Right atrium auricular region (tissue), 2 donors: Measurements from ENCODE around the gene PTN. TPM values are rescaled to one million over a fixed set of nuclear protein-coding genes. Genes with fewer than 3 reads are reported as not detected.

Experiments
- DNase-seq: peaks from one replicate; pipeline ENCODE4 v3.0.0-alpha.2; 2019; ENCODE audit warnings: low spot score
- H3K27ac ChIP-seq, 2 donors: fragments of 200-600 bp; sonication (generic); 1 replicate in 1 of 2; 2 replicates in 1 of 2; pipeline ENCODE4 v1.5.1; 2016 to 2019
- H3K27me3 ChIP-seq, 2 donors: fragments of 200-600 bp; sonication (generic); one replicate each; pipeline versions ENCODE4 v1.5.1 to v1.6.0; 2017 to 2019
- H3K36me3 ChIP-seq: fragments of 200-600 bp; sonication (generic); one replicate; pipeline ENCODE4 v1.5.1; 2016
- H3K4me1 ChIP-seq, 2 donors: fragments of 200-600 bp; sonication (generic); one replicate each; pipeline versions ENCODE4 v1.5.1 to v1.6.0; 2017 to 2019
- H3K4me3 ChIP-seq, 2 donors: fragments of 200-600 bp; sonication (generic); 1 replicate in 1 of 2; 2 replicates in 1 of 2; pipeline ENCODE4 v1.5.1; 2017 to 2019; ENCODE audit warnings: mild to moderate bottlenecking in 1 of 2, moderate library complexity in 1 of 2
- H3K9me3 ChIP-seq, 2 donors: fragments of 200-600 bp; sonication (generic); one replicate each; pipeline ENCODE4 v1.5.1; 2019
- total RNA-seq, 2 donors: library from RNA; depleted of rRNA; stranded (reverse); fragments of >200 nt; gene quantifications; one replicate each; pipeline ENCODE4 v1.1.0, GENCODE V29; 2016
- TF ChIP-seq, protein P1 (sequence below), 2 donors: fragments of 200-600 bp; sonication (generic); IDR thresholded peaks; one replicate each; pipeline ENCODE4 v1.5.1; 2019; ENCODE audit warnings: antibody characterized with exemption in 2 of 2

PTN gene
- total RNA-seq, 2 donors from 2014 or later, result 8.6 to 26.2 TPM

DNA sequence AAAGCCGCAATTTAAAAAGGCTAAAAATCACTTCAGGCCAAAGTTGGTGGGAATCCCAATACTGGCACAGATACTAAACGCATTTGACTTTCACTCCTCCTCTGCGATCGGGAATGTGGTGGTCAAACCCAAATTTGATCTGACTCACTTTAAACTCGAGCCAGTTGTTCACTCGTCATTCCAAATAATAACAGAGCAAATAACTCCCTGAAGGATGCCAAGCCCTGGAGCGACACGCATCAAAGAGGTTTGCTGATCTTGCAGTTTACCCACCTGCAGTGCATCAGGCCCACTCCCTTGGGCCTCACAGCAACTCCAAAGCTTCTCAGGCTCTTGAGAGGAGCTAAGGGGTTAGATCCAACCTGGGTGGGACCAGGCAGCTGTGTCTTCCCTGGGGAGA lies 12.2 kb downstream of the PTN start:
- DNase-seq, result no peak
- Histone ChIP-seq H3K36me3 (no peaks in the 10 kb centered on the region), H3K9me3 (no peaks in the 10 kb centered on the region), H3K4me1 (no peaks in the 10 kb centered on the region), H3K4me3 (no peak overlapping the region), H3K27me3 (no peaks in the 10 kb centered on the region), H3K27ac (no peak overlapping the region)
- TF ChIP-seq, protein P1, sequence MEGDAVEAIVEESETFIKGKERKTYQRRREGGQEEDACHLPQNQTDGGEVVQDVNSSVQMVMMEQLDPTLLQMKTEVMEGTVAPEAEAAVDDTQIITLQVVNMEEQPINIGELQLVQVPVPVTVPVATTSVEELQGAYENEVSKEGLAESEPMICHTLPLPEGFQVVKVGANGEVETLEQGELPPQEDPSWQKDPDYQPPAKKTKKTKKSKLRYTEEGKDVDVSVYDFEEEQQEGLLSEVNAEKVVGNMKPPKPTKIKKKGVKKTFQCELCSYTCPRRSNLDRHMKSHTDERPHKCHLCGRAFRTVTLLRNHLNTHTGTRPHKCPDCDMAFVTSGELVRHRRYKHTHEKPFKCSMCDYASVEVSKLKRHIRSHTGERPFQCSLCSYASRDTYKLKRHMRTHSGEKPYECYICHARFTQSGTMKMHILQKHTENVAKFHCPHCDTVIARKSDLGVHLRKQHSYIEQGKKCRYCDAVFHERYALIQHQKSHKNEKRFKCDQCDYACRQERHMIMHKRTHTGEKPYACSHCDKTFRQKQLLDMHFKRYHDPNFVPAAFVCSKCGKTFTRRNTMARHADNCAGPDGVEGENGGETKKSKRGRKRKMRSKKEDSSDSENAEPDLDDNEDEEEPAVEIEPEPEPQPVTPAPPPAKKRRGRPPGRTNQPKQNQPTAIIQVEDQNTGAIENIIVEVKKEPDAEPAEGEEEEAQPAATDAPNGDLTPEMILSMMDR (IDR thresholded peaks at IDR 0.05), result no peak

DNA sequence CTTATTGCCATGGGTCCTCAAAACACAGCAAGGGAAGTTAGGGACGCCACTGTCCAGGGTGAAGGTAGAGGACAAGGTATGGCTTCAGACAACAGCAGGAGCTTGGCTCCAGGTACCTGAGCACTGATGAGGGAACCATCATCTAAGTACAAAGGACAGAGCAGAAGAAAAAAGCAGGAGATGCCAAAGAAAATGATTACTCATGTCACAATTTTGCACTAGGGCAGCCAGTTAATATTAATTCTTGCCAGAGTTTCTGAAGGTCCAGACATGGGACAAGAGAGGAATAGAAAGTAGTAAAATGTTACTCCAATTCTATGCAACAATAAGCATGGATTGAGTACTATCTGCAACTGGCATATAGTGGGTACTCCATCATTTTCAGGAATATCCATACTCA lies 14.1 kb downstream of the PTN start:
- TF ChIP-seq, protein P1 (IDR thresholded peaks at IDR 0.05), result no peak
- DNase-seq, result no peak
- Histone ChIP-seq H3K9me3 (no peaks in the 10 kb centered on the region), H3K27ac (no peak overlapping the region), H3K27me3 (no peaks in the 10 kb centered on the region), H3K4me3 (no peak overlapping the region), H3K4me1 (no peaks in the 10 kb centered on the region), H3K36me3 (no peaks in the 10 kb centered on the region)

DNA sequence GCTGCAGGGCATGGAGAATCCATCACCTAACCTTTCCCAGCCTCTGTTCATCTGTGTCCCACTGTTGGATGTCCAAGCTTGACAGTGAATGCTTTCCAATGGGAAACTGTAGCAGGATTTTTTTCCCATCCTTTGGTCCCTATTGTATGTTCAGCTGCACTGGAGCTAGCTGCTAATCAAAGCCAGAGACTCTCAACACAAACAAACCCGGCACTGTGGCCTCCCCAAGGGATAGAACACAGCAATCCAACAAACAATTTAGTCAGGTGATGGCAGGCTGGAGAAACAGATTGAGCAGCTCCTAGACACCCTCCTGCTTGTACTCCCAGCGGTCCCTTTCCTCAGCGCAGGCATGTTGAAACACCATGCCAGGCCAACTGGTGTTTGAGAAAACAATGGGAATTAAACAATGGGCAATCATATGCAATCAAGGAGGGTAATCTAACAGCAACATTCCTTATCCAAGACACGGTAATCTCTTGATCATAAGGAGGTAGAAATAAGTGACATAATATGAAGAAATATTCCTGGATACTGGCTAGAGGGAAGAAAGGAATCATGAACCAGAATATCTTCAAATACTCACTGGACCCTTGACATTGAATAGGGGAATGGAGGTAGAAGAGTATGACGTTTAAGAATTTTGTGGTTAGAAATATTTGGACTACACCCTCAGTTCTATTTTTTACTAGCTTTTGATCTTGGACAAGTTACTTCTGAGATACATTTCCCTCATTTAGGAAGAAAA lies 15.0 kb downstream of the PTN start:
- no peak overlapping the region for H3K27ac ChIP-seq
- DNase-seq, result no peak

DNA sequence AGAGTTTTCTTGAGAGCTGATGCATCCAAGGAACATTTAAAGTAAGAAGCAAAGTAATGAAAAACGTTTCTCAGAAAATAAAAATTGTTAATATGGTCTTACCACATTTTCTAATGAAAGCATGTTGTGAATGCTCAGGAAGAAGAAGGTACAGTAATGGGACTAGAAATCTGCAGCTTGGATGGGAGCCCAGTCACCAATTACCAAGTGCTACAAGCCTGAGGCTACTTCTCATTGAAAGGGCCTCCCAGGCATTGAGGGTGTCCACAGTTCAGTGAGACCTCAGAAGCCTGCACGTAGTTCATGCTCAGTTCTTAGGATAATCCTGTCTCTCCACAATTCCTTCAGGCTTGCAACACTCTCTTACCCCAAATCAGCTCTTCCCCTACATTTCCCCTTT lies 17.6 kb downstream of the PTN start:
- Histone ChIP-seq H3K9me3 (no peaks in the 10 kb centered on the region), H3K4me3 (no peak overlapping the region)
- TF ChIP-seq, protein P1 (IDR thresholded peaks at IDR 0.05), result no peak

More for the DNA sequence above, 15.0 kb downstream of the PTN start:
- Histone ChIP-seq H3K9me3 (no peaks in the 10 kb centered on the region), H3K27me3 (no peaks in the 10 kb centered on the region), H3K4me3 (no peak overlapping the region), H3K4me1 (no peaks in the 10 kb centered on the region), H3K36me3 (no peaks in the 10 kb centered on the region)
- TF ChIP-seq, protein P1 (IDR thresholded peaks at IDR 0.05), result no peak

DNA sequence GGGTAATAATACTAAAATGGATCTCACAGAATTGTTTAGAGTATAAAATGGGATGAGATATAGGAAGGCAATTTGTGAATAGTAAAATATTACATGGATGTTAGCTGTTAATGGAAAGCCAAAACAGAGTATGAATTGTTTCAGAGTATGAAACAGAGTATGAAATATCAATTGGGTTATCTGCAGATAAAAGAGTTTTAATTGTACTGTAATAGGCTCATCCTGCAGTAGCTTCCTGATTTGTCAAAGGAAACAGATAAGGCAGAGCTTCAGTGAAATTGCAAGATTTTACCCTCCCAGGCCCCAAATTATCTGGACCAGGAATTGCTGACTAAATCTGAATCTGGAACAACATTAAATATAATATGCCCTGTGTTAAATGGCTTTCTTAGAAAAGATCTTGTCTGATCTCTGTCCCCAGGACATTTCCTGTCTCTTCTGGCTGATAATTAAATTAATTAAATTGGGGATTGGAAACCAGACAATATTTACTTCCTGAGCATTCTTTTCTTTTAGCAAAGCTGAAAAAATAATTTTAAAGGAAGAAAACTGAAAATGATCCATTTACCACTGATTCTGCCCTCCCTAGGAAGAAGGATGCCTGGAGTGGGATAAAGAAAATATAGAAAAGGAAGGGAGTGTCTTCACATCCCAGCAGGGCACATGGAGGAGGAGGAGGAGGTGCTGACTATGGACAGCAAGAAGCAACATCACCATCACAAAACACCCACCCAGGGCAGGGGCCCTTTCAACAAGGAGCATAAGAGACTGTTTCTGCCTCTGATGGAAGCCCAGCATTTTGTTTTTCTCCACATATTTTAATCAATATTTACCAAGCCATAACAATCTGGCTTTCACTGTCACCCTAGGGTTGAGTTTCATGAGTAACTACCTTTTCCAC lies 18.5 kb downstream of the PTN start:
- TF ChIP-seq, protein P1 (IDR thresholded peaks at IDR 0.05), result no peak
- Histone ChIP-seq H3K9me3 (no peaks in the 10 kb centered on the region), H3K4me3 (no peak overlapping the region), H3K27me3 (no peaks in the 10 kb centered on the region), H3K36me3 (no peaks in the 10 kb centered on the region), H3K4me1 (no peaks in the 10 kb centered on the region), H3K27ac (no peak overlapping the region)
- no peak for DNase-seq

More for the DNA sequence above, 17.6 kb downstream of the PTN start:
- no peak for DNase-seq
- Histone ChIP-seq H3K36me3 (no peaks in the 10 kb centered on the region), H3K27me3 (no peaks in the 10 kb centered on the region), H3K27ac (no peak overlapping the region), H3K4me1 (no peaks in the 10 kb centered on the region)
